K562 (cell line): Measurements from ENCODE around the gene PHACTR3.

Experiments
- ESRRA ChIP-seq: fragments of 450-650 bp; IDR thresholded peaks from 2 replicates; pipeline ENCODE4 v1.6.1; 2014; ENCODE audit warnings: low read depth, mild to moderate bottlenecking, moderate library complexity, borderline replicate concordance
- NFE2L1 ChIP-seq: fragments of 450-650 bp; IDR thresholded peaks from 2 replicates; pipeline ENCODE4 v1.6.1; 2016; ENCODE audit warnings: missing genetic modification characterization, low read depth, mild to moderate bottlenecking, missing compliant biosample characterization, moderate library complexity, borderline replicate concordance
- RAD21 ChIP-seq, 2 experiments: fragments of 250-450 bp in 1 of 2; fragments of 450-650 bp in 1 of 2; sonication (Bioruptor Pico) in 1 of 2; formaldehyde crosslinking in 1 of 2; IDR thresholded peaks in 1 of 2; conservative IDR thresholded peaks in 1 of 2; 2 replicates each; pipeline versions ENCODE4 v1.4.0 to v1.8.0; 2020 to 2022; ENCODE audit warnings: mild to moderate bottlenecking in 2 of 2, moderate library complexity in 1 of 2
- RAD51 ChIP-seq: fragments of 450-650 bp; IDR thresholded peaks from 2 replicates; pipeline ENCODE4 v1.7.1; 2016; ENCODE audit warnings: low read depth, mild to moderate bottlenecking, borderline replicate concordance
- TEAD4 ChIP-seq, 2 experiments: sonication (generic) in 1 of 2; formaldehyde crosslinking in 1 of 2; IDR thresholded peaks; 2 replicates each; pipeline versions ENCODE4 v1.6.1 to v1.8.0; 2012 to 2022; ENCODE audit warnings: borderline replicate concordance in 1 of 2, inconsistent platforms in 1 of 2, low read length in 1 of 2, mild to moderate bottlenecking in 1 of 2, missing genetic modification reagents in 1 of 2
- TRIM28 ChIP-seq: fragments of 450-650 bp; IDR thresholded peaks from 2 replicates; pipeline ENCODE4 v1.6.1; 2017
- TF ChIP-seq, protein P1 (sequence below), 3 experiments: IDR thresholded peaks in 2 of 3; conservative IDR thresholded peaks in 1 of 3; 2 replicates each; pipeline ENCODE4 v1.5.1; 2011 to 2012; ENCODE audit warnings: low read length in 3 of 3, mild to moderate bottlenecking in 3 of 3, control low read depth in 2 of 3, improper control_type of control experiment in 1 of 3, inconsistent platforms in 1 of 3, low read depth in 1 of 3, mixed read lengths in 1 of 3, moderate library complexity in 1 of 3; ENCODE audit not compliant: insufficient read depth in 2 of 3
- TF ChIP-seq, protein P2 (sequence below): fragments of 450-650 bp; IDR thresholded peaks from 2 replicates; pipeline ENCODE4 v1.6.1; 2017; ENCODE audit warnings: mild to moderate bottlenecking, moderate library complexity
- TF ChIP-seq, protein P3 (sequence below): fragments of 250-450 bp; sonication (Bioruptor Pico); IDR thresholded peaks from 2 replicates; pipeline ENCODE4 v1.9.0; 2021; ENCODE audit warnings: mild to moderate bottlenecking

DNA sequence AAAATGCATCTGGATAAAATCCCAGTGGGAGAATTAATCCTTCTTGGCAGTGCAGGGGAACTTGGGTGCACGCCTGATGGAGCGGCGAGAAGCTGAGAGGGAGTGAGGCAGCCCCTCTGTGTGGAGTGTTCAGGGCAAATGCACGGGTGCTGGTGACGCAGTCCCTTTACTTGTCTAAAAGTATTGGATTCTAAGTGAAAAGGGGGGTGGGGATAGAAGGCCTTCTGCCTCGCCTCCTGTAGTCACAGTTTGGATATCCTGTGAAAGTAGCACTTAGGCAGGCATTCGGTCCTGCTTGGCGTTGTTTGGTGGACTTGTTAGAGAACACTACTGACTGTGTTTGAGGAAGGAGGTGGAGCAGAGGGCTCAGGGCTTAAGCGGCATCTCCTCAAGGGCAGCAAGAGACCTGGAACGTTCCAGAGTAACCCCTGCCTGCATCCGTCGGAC, 39.3 kb downstream of the PHACTR3 start:
- TF ChIP-seq, protein P1, sequence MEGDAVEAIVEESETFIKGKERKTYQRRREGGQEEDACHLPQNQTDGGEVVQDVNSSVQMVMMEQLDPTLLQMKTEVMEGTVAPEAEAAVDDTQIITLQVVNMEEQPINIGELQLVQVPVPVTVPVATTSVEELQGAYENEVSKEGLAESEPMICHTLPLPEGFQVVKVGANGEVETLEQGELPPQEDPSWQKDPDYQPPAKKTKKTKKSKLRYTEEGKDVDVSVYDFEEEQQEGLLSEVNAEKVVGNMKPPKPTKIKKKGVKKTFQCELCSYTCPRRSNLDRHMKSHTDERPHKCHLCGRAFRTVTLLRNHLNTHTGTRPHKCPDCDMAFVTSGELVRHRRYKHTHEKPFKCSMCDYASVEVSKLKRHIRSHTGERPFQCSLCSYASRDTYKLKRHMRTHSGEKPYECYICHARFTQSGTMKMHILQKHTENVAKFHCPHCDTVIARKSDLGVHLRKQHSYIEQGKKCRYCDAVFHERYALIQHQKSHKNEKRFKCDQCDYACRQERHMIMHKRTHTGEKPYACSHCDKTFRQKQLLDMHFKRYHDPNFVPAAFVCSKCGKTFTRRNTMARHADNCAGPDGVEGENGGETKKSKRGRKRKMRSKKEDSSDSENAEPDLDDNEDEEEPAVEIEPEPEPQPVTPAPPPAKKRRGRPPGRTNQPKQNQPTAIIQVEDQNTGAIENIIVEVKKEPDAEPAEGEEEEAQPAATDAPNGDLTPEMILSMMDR (IDR thresholded peaks at IDR 0.05 in 2 of 3, conservative IDR thresholded peaks at IDR 0.05 in 1 of 3; ENCODE audit: insufficient read depth in 2 of 3, low read depth in 1 of 3, low read length in 3 of 3) = no peak
- TF ChIP-seq TEAD4 (IDR thresholded peaks at IDR 0.05; ENCODE audit: low read length) (no peak), TEAD4 (CRISPR knock-in tag; IDR thresholded peaks at IDR 0.05; ENCODE audit: borderline replicate concordance) (no peak), ESRRA (no peak), RAD51 (no peak), NFE2L1 (tag) (no peak), TRIM28 (no peak), RAD21 (CRISPR knock-in tag; conservative IDR thresholded peaks at IDR 0.05 in 1 of 2, IDR thresholded peaks at IDR 0.05 in 1 of 2) (no peak)
- TF ChIP-seq, protein P2, sequence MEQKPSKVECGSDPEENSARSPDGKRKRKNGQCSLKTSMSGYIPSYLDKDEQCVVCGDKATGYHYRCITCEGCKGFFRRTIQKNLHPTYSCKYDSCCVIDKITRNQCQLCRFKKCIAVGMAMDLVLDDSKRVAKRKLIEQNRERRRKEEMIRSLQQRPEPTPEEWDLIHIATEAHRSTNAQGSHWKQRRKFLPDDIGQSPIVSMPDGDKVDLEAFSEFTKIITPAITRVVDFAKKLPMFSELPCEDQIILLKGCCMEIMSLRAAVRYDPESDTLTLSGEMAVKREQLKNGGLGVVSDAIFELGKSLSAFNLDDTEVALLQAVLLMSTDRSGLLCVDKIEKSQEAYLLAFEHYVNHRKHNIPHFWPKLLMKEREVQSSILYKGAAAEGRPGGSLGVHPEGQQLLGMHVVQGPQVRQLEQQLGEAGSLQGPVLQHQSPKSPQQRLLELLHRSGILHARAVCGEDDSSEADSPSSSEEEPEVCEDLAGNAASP = no peak
- TF ChIP-seq, protein P3, sequence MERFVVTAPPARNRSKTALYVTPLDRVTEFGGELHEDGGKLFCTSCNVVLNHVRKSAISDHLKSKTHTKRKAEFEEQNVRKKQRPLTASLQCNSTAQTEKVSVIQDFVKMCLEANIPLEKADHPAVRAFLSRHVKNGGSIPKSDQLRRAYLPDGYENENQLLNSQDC (CRISPR knock-in tag) = no peak
